Measurements from ENCODE around the gene CCN2. TPM values are rescaled to one million over a fixed set of nuclear protein-coding genes. Genes with fewer than 3 reads are reported as not detected.

Gene CCN2
- total RNA-seq, 2 donors from 2014 or later: 194 to 230 TPM

DNA sequence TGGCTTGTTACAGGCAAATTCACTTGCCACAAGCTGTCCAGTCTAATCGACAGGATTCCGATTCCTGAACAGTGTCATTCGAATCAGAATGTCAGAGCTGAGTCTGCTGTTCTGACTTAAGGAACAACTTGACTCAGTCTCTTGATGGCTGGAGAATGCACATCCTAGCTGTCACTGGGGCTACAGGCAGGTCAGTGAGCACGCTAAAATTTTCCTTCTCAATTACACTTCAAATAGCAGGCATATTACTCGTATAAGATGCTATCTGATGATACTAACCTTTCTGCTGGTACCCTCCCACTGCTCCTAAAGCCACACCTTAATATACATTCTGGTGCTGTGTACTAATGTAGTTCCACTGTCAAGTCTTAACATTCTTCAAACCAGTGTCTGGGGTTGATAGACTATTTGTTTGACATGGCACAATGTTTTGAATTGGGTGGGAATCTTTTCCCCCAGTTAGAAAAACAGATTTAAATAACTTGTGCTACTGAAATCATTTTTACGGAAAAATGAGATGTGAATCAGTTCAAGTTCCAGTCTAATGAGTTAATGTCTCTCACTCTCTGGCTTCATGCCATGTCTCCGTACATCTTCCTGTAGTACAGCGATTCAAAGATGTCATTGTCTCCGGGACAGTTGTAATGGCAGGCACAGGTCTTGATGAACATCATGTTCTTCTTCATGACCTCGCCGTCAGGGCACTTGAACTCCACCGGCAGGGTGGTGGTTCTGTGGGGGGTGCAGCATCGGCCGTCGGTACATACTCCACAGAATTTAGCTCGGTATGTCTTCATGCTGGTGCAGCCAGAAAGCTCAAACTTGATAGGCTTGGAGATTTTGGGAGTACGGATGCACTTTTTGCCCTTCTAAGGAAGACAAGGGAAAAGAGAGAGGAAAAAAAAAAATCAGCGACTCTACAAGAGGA, 2.2 kb downstream of the CCN2 start:
- intact Hi-C loops (cut with DNase I): no loop called here
- peak in 1 of 2 donors; percentile 2 for ATAC-seq
- peak; percentile 25 for DNase-seq

DNA sequence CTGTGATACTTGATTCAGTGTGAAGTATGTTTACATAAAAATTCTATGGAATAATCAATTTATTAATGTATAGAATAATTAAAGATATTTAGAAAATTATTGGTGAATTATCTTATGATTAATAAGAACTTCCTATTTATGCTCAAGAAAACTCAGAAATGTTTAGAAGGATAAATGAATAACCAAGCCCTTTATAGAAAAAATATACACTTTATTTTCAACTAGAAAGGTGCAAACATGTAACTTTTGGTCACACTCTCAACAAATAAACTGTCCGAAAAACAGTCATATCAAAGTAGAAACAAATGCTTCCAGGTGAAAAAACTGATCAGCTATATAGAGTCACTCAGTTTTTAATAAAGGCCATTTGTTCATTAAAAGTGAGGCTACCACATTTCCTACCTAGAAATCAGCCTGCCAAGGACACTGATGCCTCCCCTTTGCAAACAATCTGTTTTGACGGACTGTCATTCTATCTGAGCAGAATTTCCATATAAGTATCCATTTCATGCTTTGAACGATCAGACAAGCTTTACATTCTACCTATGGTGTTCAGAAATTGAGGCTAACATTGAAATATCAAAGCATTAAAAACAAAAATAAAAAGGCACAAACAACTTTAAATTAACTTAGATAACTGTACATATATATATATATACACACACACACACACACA, 3.0 kb downstream of the CCN2 start:
- ATAC-seq (no peak), DNase-seq (no peak)
- intact Hi-C loops (cut with DNase I): no loop called here

DNA sequence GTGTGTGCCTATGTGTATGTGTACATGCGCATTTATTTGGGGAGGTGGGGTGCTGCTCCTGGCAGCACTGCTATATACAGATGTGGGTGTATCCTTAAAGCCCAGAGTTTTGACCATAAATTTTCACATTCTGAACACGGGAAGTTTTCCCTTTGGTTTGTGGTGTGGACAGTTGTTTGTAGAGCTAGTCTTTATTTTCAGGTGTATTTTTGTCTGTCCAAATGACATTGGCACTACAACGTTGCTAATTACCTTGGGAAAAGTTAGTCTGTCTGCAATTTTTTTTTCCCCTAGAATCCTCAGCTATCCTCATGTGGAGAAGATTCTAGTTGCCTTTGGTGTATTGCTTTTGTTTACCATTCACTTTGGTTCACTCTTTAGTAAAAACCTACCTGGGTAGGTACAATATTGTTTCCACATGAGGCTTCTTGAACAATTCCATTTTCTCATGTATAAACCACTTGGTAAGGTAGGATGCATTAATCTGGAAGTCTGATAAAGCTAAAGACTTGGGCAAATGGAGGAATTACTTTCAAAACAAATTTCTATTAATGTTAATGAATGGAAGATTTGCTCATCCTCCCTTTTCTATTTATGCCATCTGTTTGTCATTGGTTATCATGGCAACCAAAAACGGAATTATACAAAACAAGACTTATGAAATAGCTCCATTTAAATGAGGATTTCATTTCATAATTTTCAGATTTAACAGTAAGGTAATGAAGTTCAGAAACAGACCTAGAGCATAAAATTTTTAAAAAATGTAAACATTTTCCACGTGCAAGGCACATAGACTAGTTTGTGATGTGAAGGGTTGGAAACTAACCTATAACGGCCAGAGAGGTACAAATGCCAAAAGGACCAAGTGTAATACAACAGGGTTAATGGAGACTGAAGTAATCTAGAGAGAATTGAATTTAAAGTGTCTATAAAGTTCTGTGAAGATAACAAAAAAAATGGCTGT, 3.9 kb downstream of the CCN2 start:
- DNase-seq (no peak), ATAC-seq (no peak)
- intact Hi-C loops (cut with DNase I): no loop called here

DNA sequence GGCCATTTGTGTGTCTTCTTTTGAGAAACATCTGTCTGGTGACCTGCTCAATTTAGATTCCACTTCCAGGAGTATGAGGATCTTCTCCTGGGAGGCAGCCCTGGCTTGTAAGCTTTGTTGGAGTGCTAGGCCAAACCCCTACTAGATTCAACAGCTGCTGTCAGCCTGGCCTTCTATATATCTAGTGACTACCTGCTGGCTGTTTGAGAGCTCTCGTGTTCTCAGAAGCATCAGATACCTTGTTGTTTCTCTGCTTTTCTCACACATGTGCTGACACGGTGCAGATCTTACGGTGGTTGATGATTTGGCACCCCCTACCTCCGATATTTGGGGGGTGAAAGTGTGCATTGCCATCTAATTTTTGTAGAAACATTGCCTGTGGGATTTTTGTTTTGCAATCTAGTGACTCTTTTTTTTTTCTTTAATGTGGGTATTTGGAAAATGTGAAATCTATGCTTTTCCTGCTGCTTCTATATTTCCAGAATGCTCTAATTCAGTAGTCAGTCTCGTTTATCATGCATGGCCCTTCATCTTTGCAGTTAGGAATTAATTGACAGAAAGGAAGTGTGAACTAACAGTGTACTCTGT, 4.7 kb downstream of the CCN2 start:
- intact Hi-C loops (cut with DNase I): no loop called here
- ATAC-seq (no peak), DNase-seq (no peak)

DNA sequence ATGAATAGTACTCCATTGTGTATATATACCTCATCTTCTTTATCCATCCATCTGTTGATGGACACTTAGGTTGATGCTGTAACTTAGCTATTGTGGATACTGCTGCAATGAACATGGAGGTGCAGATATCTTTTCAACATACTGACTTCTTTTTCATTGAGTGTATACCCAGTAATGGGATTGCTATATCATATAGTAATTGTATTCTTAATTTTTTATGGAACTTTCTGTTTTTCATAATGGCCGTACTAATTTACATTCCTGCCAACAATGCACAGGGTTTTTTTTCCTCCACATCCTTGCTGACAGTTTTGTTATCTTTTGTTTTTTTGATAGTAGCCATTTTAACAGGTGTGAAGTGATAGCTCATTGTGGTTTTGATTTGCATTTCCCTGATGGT, 5.2 kb downstream of the CCN2 start:
- intact Hi-C loops (cut with DNase I): no loop called here
- DNase-seq (no peak), ATAC-seq (no peak)

DNA sequence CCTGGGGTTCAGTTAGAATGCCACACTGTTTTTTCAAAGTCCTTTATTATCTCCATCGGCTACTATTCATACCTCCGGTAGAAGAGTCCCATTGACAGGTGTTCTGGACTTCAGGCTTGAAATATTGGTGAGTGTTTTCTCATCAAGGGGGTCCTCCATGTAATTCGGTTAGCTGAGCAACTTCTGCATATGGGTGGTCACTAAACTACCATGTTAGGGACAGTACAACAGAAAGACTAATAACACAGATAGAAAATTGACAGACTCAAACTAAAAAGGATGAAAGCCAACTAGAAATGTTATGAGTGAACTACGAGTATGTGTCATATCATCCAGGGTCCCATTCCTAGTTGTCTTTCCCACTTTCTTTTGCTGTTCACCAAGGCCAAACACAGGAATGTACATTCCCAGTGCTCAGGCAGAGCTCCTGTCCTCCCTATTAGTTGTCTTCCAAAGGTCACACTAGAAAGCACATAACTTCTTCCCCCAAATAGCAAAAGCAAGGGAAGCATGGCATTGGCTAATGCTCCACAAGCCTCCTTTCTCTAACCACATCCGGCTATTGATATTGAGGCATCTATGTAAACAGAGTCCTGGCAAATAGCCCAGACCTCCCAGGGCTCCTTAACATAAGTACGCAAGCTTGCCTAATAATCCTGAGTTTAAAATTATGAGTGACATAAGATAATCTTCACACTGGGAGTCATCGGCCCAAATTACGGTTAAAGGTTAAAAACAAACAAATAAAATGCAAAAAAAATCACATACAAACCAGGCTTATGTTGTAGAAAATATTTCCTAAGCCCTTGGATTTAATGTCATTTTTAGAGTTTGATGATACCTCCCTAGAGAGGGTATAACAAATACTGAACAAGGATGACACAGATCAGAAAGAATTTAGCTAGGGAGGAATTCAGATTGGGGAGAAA, 13.2 kb downstream of the CCN2 start:
- ATAC-seq: peak in 1 of 2 donors; percentile 39
- intact Hi-C loops (cut with DNase I): no loop called here
- no peak for DNase-seq

DNA sequence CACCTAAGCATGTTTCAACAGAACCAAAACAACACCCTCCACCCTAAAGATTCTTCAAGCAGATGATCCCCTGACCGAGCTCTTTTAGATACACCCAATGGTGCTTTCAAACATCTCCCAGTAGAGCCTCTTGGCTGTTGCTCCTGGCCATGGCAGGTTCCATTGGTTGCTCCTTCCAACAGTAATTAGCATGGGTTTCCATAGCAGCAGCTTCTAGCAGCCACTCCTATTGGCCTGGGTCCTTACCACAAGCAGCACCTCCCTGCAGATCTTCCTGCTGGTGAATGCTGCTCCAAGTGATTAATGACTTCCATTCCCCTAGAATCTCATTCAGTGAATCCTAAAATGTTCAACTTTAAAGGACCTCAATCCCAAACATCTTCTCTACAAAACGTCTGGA, 13.9 kb downstream of the CCN2 start:
- DNase-seq: no peak
- intact Hi-C loops (cut with DNase I): no loop called here
- peak in 1 of 2 donors; percentile 61 for ATAC-seq

DNA sequence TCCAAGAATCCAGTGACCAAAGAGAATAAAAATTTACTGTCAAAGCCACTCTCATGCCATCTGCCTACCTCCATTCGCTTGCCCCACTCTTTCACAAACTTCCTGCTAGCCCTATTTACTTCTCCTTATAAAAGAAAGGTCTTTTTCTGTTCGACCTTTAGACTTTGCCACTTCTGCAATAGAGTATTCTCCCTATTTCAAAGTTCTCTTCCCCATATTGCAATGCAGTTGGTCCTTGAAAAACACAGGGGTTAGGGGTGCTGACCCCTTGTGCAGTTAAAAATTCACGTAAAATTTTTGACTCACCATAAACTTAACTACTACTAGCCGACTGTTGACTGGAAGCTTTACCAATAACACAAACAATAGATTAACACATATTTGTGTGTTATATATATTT, 15.0 kb downstream of the CCN2 start:
- ATAC-seq (no peak), DNase-seq (no peak)
- intact Hi-C loops (cut with DNase I): no loop called here

DNA sequence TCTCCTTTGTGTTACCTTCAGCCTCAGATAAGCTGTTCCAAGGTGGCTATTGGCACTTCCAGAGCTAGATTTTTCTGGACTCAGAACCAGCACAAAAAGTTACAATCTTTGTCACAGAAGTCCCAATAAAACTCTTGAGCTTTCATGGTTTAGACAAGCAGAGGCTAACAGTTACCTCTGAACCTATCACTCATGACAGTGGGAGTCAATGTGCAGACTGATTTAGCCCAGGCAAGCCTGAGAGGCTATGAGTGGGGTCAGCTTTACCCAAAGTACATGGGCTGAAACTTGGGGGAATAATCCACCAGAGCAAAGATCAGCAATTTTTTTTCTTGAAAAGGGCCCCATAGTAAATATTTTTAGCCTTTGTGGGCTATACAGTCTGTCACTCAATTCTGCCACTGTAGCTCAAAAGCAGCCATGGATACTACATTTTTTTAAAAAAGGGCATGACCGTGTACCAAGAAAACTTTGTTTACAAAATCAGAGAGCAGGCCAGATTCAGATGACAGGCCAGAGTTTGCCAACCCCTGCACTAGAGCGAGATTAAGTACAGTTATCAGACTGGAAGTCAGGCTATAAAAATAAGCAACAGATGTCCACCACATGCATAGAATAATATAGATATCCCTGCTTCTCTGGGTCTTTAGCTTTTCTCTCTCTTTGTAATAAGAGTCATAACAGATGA, 20.0 kb downstream of the CCN2 start:
- DNase-seq (no peak), ATAC-seq (no peak)
- intact Hi-C loops (cut with DNase I): no loop called here

DNA sequence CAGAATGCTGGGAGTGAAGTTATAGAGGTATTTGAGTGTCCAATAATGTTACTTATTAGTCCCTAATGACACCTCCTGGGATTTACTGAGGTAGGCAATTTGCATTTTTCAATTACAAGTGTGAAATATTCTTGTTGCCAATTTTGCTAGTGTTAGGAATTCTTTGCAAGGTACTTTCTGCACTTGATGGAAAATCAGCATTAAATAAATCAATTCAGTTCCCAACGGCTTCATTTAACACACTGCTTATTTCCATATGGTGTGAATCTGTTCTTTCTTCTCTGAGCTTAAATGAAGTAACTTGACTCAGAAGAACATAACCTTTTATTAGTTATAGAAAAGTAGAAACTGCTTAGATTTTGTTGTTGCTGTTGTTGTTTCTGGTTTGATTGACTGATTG, 21.2 kb downstream of the CCN2 start:
- intact Hi-C loops (cut with DNase I): loop anchor here in 1 of 2 donors (10.0 kb wide), 1 partner anchor 555 kb away; no protein-coding TSS in a partner anchor

DNA sequence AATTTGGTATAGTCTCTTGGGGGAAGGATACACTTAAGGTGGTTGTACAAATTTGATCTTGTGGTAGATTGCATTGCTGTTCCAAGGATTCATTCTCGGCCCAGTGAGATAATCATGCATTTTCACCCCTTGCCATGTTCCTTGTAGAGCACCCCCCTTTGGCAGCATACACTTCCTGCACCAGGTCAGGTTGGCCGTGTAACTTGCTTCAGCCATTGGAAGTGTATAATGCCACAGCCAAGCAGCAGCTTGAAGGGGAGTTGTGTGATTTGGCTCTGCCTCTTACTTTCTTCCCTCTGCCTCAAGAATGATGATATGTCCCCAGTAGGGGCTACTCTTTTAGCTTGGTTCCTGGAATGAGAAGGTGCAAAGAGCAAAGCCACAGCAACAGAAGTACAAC, 21.9 kb downstream of the CCN2 start:
- intact Hi-C loops (cut with DNase I): loop anchor here in 1 of 2 donors (10.0 kb wide), 1 partner anchor 556 kb away; no protein-coding TSS in a partner anchor
- ATAC-seq (no peak), DNase-seq (no peak)

More for the DNA sequence above, 21.2 kb downstream of the CCN2 start:
- ATAC-seq: no peak
- DNase-seq: no peak

DNA sequence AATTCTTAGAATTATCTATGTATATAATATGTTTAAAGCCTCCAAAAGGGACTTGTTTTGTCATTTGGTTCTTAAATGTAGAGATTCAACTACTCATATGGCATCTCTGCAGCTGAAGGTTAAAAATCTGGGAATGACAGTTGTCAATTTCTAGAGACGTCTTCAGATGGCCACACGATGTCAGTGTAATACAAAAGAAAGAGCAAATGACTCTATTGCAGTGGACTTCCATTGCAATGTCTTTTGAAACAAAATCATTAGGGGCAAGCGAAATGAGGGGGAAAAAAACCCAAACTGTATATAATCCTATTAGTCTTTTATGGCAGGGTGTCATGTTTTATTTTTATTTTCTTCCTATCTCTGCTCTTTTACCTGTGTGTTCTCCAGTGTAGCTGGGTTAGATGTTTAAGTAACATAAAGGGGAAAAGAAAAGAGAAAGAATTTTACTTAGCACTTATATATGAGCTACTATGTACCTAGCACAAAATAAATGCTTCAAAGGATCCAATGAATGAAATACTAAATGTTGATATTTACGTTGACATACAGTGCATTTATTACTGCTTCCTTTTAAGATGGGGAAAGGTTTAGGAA, 26.2 kb downstream of the CCN2 start:
- DNase-seq (no peak), ATAC-seq (peak; percentile 47 to 63)
- intact Hi-C loops (cut with DNase I): loop anchor here (1.0 to 10.0 kb wide), 4 partner anchors 236 to 560 kb away; no protein-coding TSS in a partner anchor

DNA sequence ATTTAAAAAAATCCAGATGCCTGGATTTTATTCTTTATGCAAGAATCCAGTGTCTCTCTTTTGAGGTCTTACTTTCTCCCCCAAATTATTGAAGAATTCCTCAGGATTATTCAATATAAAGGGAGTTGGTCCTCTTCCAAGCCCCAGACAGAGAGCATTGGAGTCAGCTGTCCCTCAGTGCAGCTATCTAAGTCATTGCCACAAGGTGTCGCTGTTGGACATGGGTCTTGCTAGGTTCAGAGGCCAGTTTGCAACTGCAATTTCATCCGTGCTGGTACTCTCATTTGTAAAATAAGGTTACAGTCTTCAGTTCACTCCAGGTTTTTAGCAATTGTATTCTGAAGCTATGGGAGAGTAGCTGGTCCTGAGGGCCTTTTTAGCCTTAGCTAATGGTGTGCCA, 27.8 kb downstream of the CCN2 start:
- DNase-seq: no peak
- intact Hi-C loops (cut with DNase I): loop anchor here (5.0 to 10.0 kb wide), 2 partner anchors 299 to 561 kb away; no protein-coding TSS in a partner anchor
- peak in 1 of 2 donors; percentile 49 for ATAC-seq

DNA sequence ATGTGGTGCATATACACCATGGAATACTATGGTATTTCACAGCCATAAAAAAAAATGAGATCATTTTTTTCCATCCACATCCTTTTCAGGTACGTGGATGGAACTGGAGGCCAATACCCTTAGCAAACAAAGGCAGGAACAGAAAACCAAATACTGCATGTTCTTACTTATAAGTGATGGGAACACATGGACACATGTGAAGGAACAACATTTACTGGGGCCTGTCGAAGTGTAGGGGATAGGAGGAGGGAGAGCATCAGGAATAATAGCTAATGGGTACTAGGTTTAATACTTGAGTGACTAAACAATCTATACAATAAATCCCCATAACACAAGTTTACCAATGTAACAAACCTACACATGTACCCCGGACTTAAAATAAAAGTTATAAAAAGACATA, 30.5 kb downstream of the CCN2 start:
- ATAC-seq (no peak), DNase-seq (no peak)
- intact Hi-C loops (cut with DNase I): loop anchor here (5.0 to 10.0 kb wide), 2 partner anchors 302 to 564 kb away; no protein-coding TSS in a partner anchor

DNA sequence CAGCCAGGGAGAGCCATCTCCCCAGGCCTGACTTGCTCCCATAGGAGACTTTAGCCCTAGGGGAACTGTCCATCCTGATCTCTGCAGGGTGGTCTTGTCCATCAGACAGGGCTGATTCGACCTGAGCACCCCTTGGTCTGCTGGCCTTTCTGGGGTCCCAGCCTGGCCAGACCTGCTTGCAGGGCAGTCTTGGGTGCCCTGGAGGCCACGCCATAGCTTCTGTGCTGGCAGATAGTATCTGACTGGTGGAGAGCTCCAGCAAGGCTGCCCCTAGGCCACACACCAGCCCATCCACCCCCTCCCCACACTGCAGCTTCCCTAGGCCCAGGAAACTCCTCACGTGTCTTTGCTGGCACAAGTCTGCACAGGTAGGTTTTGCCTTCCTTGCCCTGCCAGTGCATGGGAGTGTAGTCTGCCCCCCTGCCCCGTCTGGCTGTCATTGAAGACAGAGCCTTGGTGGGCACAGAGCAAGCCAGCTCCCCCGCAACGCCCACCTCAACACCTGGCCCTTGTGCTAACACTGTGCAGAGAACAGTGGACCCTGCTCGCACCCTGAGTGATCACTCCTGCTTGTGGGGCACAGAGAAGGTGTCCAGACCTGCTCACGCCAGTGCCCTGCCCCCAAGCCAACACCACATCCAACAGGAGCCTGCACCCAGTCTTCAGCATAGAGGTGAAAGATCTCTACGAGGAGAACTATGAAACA, 32.4 kb downstream of the CCN2 start:
- no peak for DNase-seq
- ATAC-seq: peak in 1 of 2 donors; percentile 23
- intact Hi-C loops (cut with DNase I): loop anchor here in 1 of 2 donors (10.0 kb wide), 1 partner anchor 376 kb away; no protein-coding TSS in a partner anchor

Measured in left cardiac atrium (tissue), 4 donors.